ENCODE results near the gene SSMEM1.

Gene SSMEM1

DNA sequence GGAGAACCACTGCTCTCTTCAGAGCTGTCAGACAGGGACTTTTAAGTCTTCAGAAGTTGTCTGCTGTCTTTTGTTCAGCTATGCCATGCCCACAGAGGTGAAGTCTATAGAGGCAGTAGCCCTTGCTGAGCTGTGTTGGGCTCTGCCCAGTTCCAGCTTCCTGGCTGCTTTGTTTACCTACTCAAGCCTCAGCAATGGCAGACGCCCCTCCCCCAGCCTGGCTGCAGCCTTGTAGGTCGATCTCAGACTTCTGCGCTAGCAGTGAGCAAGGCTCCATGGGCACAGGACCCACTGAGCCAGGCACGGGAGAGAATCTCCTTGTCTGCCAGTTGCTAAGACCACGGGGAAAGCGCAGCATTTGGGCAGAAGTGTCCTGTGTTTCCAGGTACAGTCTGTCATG is 46.9 kb downstream of the SSMEM1 start:
- DNase-seq = no peak

DNA sequence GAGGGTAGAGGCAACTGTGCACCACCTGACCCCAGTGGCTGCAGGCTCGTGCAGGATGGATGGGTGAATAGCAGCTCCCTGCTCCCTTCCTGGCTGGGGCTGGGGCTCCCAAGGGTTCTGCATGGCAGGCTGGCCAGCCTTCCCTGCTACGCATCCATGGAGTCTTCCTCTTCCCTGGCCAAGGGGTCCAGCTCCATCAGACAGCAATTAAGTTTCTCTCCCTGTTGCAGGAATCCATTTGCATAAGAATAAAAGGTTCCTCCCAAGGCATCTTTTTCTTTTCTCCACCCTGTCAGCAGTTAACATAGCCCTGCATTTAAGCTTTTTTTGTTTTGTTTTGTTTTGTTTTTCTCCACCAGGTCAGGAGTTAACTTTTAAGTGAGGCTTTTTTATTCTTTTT is 49.0 kb downstream of the SSMEM1 start:
- no peak for DNase-seq

DNA sequence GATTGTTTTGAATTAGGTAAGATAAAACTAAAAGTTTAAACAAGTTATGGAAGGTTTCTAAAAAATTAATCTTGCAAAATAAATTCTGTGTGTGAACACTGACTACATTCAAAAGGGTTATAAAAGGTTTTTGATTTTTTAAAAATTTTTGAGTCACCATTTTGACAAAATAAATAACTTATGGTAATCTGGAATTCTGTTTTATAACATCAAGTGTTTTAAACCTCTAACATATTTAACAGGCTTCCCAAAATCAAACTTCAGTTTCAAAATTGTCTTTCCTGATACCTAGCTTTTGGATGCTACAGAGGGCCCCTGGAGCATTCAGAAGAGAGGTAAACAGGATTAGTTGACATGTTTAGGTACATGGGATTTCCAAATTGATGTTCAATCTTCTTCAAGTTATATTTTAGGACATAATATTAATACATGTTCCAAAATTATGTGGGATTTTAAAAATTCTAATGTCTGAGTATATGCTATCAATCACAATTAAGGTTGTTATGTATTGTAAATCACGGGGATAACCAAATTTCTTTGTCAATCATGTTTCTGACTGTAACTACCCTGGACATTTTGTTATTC is 50.9 kb downstream of the SSMEM1 start:
- no peak for DNase-seq

DNA sequence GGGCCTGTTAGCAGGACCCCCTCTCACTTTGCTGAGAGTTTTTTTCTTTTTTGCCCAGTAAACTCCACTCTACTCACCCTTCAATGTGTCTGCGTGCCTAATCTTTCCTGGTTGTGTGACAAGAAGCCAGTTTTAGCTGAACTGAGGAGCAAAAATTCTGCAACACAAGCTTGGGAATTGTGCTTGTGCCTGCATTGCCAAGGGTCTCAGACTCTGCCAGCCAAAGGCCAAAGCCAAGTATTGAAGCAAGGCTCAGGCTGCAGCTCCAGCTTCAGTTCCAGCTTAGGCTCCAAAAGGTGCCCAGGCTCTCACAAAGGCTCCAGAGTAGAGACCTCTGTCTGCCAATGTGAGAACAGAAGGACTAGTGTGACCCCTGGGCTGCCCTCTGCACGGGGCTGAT is 54.8 kb downstream of the SSMEM1 start:
- no peak for DNase-seq

DNA sequence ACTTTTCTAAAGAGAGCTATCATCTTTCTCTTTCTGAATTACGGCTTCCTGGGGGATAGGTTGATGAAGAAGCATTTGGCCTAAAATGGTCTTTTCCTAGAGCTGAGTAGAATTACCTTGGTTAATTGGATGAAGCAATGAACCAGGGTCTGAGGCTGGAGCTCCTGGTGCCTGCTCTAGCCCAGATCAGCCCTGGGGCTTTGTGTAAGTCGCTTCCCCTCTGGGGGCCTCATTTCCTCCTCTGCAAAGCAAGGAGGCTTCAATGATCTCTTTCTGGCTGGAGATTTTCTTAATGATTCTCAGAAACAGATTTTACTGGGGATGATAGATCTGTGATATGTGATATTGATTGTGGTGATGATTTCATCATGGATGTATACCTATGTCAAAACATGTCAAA is 55.5 kb downstream of the SSMEM1 start:
- DNase-seq = no peak

Data from NCI-H1930 (cell line).